Activated CD4-positive, alpha-beta T cell treated with anti-CD3 and anti-CD28 coated beads for 24 hours (primary cell): ENCODE results near the gene UNC119.
"Not testable (repeated sequence)": the region's sequence is repeated elsewhere in the genome, so short reads cannot be mapped to it uniquely, and the experiment has no call there.

ENCODE experiments used
- DNase-seq, 2 donors: peaks; one replicate each; pipeline ENCODE4 v3.0.0-alpha.2; 2020; ENCODE audit warnings: low read depth in 2 of 2

UNC119 gene

GRCh38 chr17:28552176-28552999 lies at the start of gene UNC119:
UNC119 (minus strand) TSS chr17:28552624; CDS start chr17:28552557, 67 bp downstream.
- peak; percentile 65 to 68 for DNase-seq

GRCh38 chr17:28599311-28600184 lies 47.1 kb upstream of the UNC119 start:
- peak; percentile 41 to 46 for DNase-seq

- peak; percentile 90 for DNase-seq
Measured at GRCh38 chr17:28598799-28599310, 46.4 kb upstream of the UNC119 start, which contains the start of gene SPAG5. SPAG5 (minus strand) TSS chr17:28599025; CDS start chr17:28598946, 79 bp downstream.

- DNase-seq, result no peak
Measured at GRCh38 chr17:28598389-28598788, 46.0 kb upstream of the UNC119 start.

- DNase-seq, result no peak
Measured at GRCh38 chr17:28597606-28598383, 45.4 kb upstream of the UNC119 start.

GRCh38 chr17:28592260-28592659 lies 39.8 kb upstream of the UNC119 start:
- DNase-seq, result no peak

- DNase-seq, result no peak
Measured at GRCh38 chr17:28585851-28586250, 33.4 kb upstream of the UNC119 start.

GRCh38 chr17:28584434-28584833 lies 32.0 kb upstream of the UNC119 start:
- DNase-seq, result no peak

- no peak for DNase-seq
Measured at GRCh38 chr17:28582513-28582912, 30.1 kb upstream of the UNC119 start.

GRCh38 chr17:28580959-28581358 lies 28.5 kb upstream of the UNC119 start:
- DNase-seq, result no peak

GRCh38 chr17:28579526-28579925 lies 27.1 kb upstream of the UNC119 start:
- no peak for DNase-seq

- DNase-seq, result no peak
Measured at GRCh38 chr17:28578246-28579195, 26.1 kb upstream of the UNC119 start.

- no peak for DNase-seq
Measured at GRCh38 chr17:28577466-28577824, 25.0 kb upstream of the UNC119 start.

- DNase-seq, result peak; percentile 98
Measured at GRCh38 chr17:28576758-28577465, 24.5 kb upstream of the UNC119 start, which contains the start of gene ALDOC. ALDOC (minus strand) TSS chr17:28576895; CDS start chr17:28575532, 1,363 bp downstream.

- DNase-seq, result not testable (repeated sequence)
Measured at GRCh38 chr17:28576016-28576415, 23.6 kb upstream of the UNC119 start.

GRCh38 chr17:28575126-28575795 lies 22.8 kb upstream of the UNC119 start:
- DNase-seq, result no peak

GRCh38 chr17:28574526-28574925 lies 22.1 kb upstream of the UNC119 start:
- DNase-seq, result no peak

- DNase-seq, result no peak
Measured at GRCh38 chr17:28573966-28574480, 21.6 kb upstream of the UNC119 start.

GRCh38 chr17:28573521-28573920 lies 21.1 kb upstream of the UNC119 start:
- DNase-seq, result no peak
